ENCODE results near the gene RPP25L.

GRCh38 chr9:34582787-34583186, 29.1 kb downstream of the RPP25L start:
- TF ChIP-seq CTCF (conservative IDR thresholded peaks at IDR 0.05; ENCODE audit: low read depth in 2 of 2) (no peak), JUNB (IDR thresholded peaks at IDR 0.05; ENCODE audit: unreplicated experiment) (no peak), EZH2 (IDR thresholded peaks at IDR 0.05; ENCODE audit: low read depth, unreplicated experiment) (no peak), EZH2phosphoT487 (IDR thresholded peaks at IDR 0.05; ENCODE audit: unreplicated experiment) (no peak), REST (IDR thresholded peaks at IDR 0.05; ENCODE audit: unreplicated experiment) (no peak), POLR2AphosphoS5 (IDR thresholded peaks at IDR 0.05; ENCODE audit: low read depth) (no peak), ZNF331 (CRISPR knock-in tag; IDR thresholded peaks at IDR 0.05; ENCODE audit: low read depth) (no peak), CREB1 (CRISPR knock-in tag; IDR thresholded peaks at IDR 0.05; ENCODE audit: low read depth) (no peak), ETS1 (IDR thresholded peaks at IDR 0.05) (no peak), ZNF114 (CRISPR knock-in tag; IDR thresholded peaks at IDR 0.05) (no peak), NANOG (IDR thresholded peaks at IDR 0.05; ENCODE audit: borderline replicate concordance) (no peak), STAT1 (IDR thresholded peaks at IDR 0.05; ENCODE audit: unreplicated experiment) (no peak), ZNF462 (CRISPR knock-in tag; IDR thresholded peaks at IDR 0.05) (no peak)
